MCF 10A (cell line): ENCODE results near the gene PADI3. TPM values are rescaled to one million over a fixed set of nuclear protein-coding genes. Genes with fewer than 3 reads are reported as not detected.

Source experiments
- BruUV-seq: library from RNA; stranded (reverse); fragments of 400-500 nt; replicated peaks from 2 replicates; lab custom pipeline; 2021; lab: Mats Ljungman, UMichigan
- CTCF ChIA-PET: fragments of 300-600 bp; sonication (Branson Sonifier 250); formaldehyde crosslinking; extraction: SDS; loops from one replicate; lab custom pipeline; 2021; ENCODE audit warnings: antibody characterized with exemption, inconsistent platforms; lab: Yijun Ruan, JAX
- POLR2A ChIA-PET: fragments of 300-600, 350-650 bp; sonication (Branson Sonifier 250); formaldehyde crosslinking; extraction: SDS; loops from one replicate; lab custom pipeline; 2020; ENCODE audit warnings: antibody characterized with exemption, inconsistent platforms; lab: Yijun Ruan, JAX
- DNase-seq: peaks from one replicate; pipeline ENCODE4 v3.0.0-alpha.2; 2018; ENCODE audit not compliant: unreplicated experiment
- H3K27ac Mint-ChIP-seq: one replicate; pipeline ENCODE4 v1.8.0; 2022; ENCODE audit warnings: mild to moderate bottlenecking, low read depth, mixed read lengths; ENCODE audit not compliant: unreplicated experiment
- H3K27me3 Mint-ChIP-seq: one replicate; pipeline ENCODE4 v1.8.0; 2022; ENCODE audit warnings: mixed read lengths; ENCODE audit not compliant: insufficient read depth, unreplicated experiment
- H3K36me3 Mint-ChIP-seq: one replicate; pipeline ENCODE4 v1.8.0; 2022; ENCODE audit warnings: mild to moderate bottlenecking, moderate library complexity, mixed read lengths; ENCODE audit not compliant: insufficient read depth, unreplicated experiment
- H3K4me1 Mint-ChIP-seq: one replicate; pipeline ENCODE4 v1.8.0; 2022; ENCODE audit warnings: mixed read lengths; ENCODE audit not compliant: insufficient read depth, unreplicated experiment
- H3K4me3 Mint-ChIP-seq: one replicate; pipeline ENCODE4 v1.8.0; 2022; ENCODE audit warnings: mild to moderate bottlenecking, moderate library complexity, mixed read lengths; ENCODE audit not compliant: unreplicated experiment
- H3K9me3 Mint-ChIP-seq: one replicate; pipeline ENCODE4 v1.8.0; 2022; ENCODE audit warnings: mixed read lengths; ENCODE audit not compliant: unreplicated experiment
- CTCF ChIP-seq: fragments of 200-600 bp; IDR thresholded peaks from one replicate; pipeline ENCODE4 v1.8.0; 2022; ENCODE audit warnings: antibody characterized with exemption, mild to moderate bottlenecking; ENCODE audit not compliant: unreplicated experiment
- intact Hi-C: fragments of 100-400 bp; cut with micrococcal nuclease; formaldehyde crosslinking; loops from 2 replicates; pipeline ENCODE4 v1.14.1; 2022
- total RNA-seq: library from RNA; stranded (reverse); gene quantifications from 2 replicates; pipeline ENCODE4 v1.2.3, GENCODE V29; 2022

The PADI3 gene
- total RNA-seq, 1 experiment from 2014 or later: 0.12 TPM

- Mint-ChIP-seq H3K27ac (no peak overlapping the region), H3K9me3 (no peaks in the 10 kb centered on the region), H3K36me3 (no peaks in the 10 kb centered on the region), H3K4me1 (no peaks in the 10 kb centered on the region), H3K4me3 (no peak overlapping the region), H3K27me3 (no peaks in the 10 kb centered on the region)
- no TSS peak for BruUV-seq
- intact Hi-C loops: no loop called here
- TF ChIP-seq CTCF: no peak
- POLR2A ChIA-PET: no interaction called here
- CTCF ChIA-PET: interaction anchor here (1.0 to 1.7 kb wide), 4 partner anchors 15 to 133 kb away, joined by 3 to 5 read pairs (median 4); no protein-coding TSS in a partner anchor
- DNase-seq: no peak
These were observed 9.3 kb downstream of the PADI3 start for GRCh38 chr1:17258116-17258757.

- Mint-ChIP-seq H3K27me3 (no peaks in the 10 kb centered on the region), H3K27ac (no peak overlapping the region), H3K4me1 (no peaks in the 10 kb centered on the region), H3K4me3 (no peak overlapping the region), H3K36me3 (no peaks in the 10 kb centered on the region), H3K9me3 (no peaks in the 10 kb centered on the region)
- TF ChIP-seq CTCF: no peak
- intact Hi-C loops: no loop called here
- ChIA-PET POLR2A (interaction anchor here (1.0 kb wide), 2 partner anchors 19 to 25 kb away, joined by 3 read pairs; no protein-coding TSS in a partner anchor), CTCF (interaction anchor here (0.6 to 1.0 kb wide), 4 partner anchors 15 to 133 kb away, joined by 3 to 5 read pairs (median 4); no protein-coding TSS in a partner anchor)
- BruUV-seq: no TSS peak
- peak; percentile 30 for DNase-seq
These were observed 9.8 kb downstream of the PADI3 start for GRCh38 chr1:17258758-17259130.

- Mint-ChIP-seq H3K4me1 (no peaks in the 10 kb centered on the region), H3K9me3 (no peaks in the 10 kb centered on the region), H3K27ac (no peak overlapping the region), H3K36me3 (no peaks in the 10 kb centered on the region), H3K27me3 (no peaks in the 10 kb centered on the region), H3K4me3 (no peak overlapping the region)
- ChIA-PET POLR2A (interaction anchor here (0.7 to 1.0 kb wide), 3 partner anchors 20 to 88 kb away, joined by 3 read pairs; no protein-coding TSS in a partner anchor), CTCF (interaction anchor here (0.6 to 1.0 kb wide), 2 partner anchors 23 to 31 kb away, joined by 3 to 4 read pairs; no protein-coding TSS in a partner anchor)
- BruUV-seq: no TSS peak
- TF ChIP-seq CTCF: no peak
- DNase-seq: peak; percentile 61
- intact Hi-C loops: no loop called here
These were observed 10.5 kb downstream of the PADI3 start for GRCh38 chr1:17259233-17259873.

- Mint-ChIP-seq H3K9me3 (no peaks in the 10 kb centered on the region), H3K36me3 (no peaks in the 10 kb centered on the region), H3K27me3 (no peaks in the 10 kb centered on the region), H3K27ac (no peak overlapping the region), H3K4me3 (no peak overlapping the region), H3K4me1 (peaks cover 4% of the 10 kb centered on the region)
- ChIA-PET POLR2A (no interaction called here), CTCF (no interaction called here)
- DNase-seq: no peak
- BruUV-seq: no TSS peak
- TF ChIP-seq CTCF: no peak
- intact Hi-C loops: no loop called here
These were observed 11.4 kb downstream of the PADI3 start for GRCh38 chr1:17260264-17260663.
